Measurements from ENCODE around the gene KCNJ14. TPM values are rescaled to one million over a fixed set of nuclear protein-coding genes. Genes with fewer than 3 reads are reported as not detected.

Gene KCNJ14
- total RNA-seq, 3 donors from 2014 or later (not counting 1 experiment from before 2014, with no cell fraction given): 0.77 to 1.2 (median 0.85) TPM

DNA sequence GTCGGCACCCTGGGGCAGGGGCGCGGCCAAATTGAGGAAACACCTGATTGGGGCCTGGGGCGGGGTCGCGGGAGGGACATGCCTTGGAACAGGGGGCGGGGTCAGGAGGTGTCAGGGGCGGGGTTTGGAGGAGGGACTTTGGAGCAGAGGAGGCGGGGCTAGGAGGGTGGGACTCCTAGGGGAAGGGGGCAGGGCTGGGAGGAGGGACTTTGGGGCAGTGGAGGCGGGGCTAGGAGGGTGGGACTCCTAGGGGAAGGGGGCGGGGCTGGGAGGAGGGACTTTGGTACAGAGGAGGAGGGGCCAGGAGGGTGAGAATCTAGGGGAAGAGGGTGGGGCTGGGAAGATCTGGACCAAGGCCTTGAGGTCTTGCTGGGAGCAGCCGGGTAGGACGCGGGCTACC is 40.0 kb upstream of the KCNJ14 start:
- Mint-ChIP-seq H3K27ac (no peak overlapping the region), H3K36me3 (no peaks in the 10 kb centered on the region), H3K9me3 (no peaks in the 10 kb centered on the region), H3K4me3 (peak overlapping the region; percentile 82), H3K4me1 (peaks cover 14 to 29% of the 10 kb centered on the region in 2 donors), H3K27me3 (ENCODE audit: low read depth in 2 of 2) (peaks cover 0 to 14% of the 10 kb centered on the region in 2 donors)
- Histone ChIP-seq H3K4me3 (ENCODE audit: low read length) (peak overlapping the region; percentile 10), H3K36me3 (ENCODE audit: control insufficient read depth, insufficient read depth, low read length) (no peaks in the 10 kb centered on the region), H3K27ac (ENCODE audit: low read length) (no peak overlapping the region), H3K27me3 (ENCODE audit: control insufficient read depth, insufficient read depth, low read length) (peaks cover 13% of the 10 kb centered on the region), H3K9me3 (ENCODE audit: control insufficient read depth, insufficient read depth, low read length) (no peaks in the 10 kb centered on the region), H3K4me1 (ENCODE audit: control insufficient read depth, insufficient read depth, low read length) (peaks cover 36% of the 10 kb centered on the region)
- DNase-seq (peak; percentile 41 to 88), ATAC-seq (peak; percentile 72 to 81 (median 74))
- intact Hi-C loops (cut with micrococcal nuclease): no loop called here
- 8% methylated on average over 14 of the region's 14 CpGs for WGBS (ENCODE audit: insufficient coverage)
- TF ChIP-seq, protein P1, sequence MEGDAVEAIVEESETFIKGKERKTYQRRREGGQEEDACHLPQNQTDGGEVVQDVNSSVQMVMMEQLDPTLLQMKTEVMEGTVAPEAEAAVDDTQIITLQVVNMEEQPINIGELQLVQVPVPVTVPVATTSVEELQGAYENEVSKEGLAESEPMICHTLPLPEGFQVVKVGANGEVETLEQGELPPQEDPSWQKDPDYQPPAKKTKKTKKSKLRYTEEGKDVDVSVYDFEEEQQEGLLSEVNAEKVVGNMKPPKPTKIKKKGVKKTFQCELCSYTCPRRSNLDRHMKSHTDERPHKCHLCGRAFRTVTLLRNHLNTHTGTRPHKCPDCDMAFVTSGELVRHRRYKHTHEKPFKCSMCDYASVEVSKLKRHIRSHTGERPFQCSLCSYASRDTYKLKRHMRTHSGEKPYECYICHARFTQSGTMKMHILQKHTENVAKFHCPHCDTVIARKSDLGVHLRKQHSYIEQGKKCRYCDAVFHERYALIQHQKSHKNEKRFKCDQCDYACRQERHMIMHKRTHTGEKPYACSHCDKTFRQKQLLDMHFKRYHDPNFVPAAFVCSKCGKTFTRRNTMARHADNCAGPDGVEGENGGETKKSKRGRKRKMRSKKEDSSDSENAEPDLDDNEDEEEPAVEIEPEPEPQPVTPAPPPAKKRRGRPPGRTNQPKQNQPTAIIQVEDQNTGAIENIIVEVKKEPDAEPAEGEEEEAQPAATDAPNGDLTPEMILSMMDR (IDR thresholded peaks at IDR 0.05): no peak

DNA sequence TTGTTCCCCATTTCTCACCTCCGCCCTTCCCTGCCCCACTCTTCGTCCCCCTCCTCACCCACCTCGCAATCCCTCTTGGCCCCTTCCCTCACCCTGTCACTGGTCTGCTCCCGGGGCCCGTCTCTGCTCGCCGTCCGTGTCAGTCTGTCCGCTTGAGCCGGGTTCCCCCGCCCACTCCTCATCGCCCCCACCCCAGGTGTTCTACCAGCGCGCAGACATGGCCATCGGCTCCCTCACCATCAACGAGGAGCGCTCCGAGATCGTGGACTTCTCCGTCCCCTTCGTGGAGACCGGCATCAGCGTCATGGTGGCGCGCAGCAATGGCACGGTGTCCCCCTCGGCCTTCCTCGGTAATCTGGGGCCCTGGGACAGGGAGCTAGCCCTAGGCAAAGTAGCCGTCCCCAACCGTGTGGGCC is 39.6 kb upstream of the KCNJ14 start:
- Histone ChIP-seq H3K27me3 (ENCODE audit: control insufficient read depth, insufficient read depth, low read length) (peaks cover 13% of the 10 kb centered on the region), H3K4me1 (ENCODE audit: control insufficient read depth, insufficient read depth, low read length) (peaks cover 36% of the 10 kb centered on the region), H3K9me3 (ENCODE audit: control insufficient read depth, insufficient read depth, low read length) (no peaks in the 10 kb centered on the region), H3K27ac (ENCODE audit: low read length) (no peak overlapping the region), H3K4me3 (ENCODE audit: low read length) (no peak overlapping the region), H3K36me3 (ENCODE audit: control insufficient read depth, insufficient read depth, low read length) (no peaks in the 10 kb centered on the region)
- ATAC-seq (no peak), DNase-seq (no peak)
- 37% methylated on average over 30 of the region's 30 CpGs for WGBS (ENCODE audit: insufficient coverage)
- H3K4me3 Mint-ChIP-seq: peak overlapping the region; percentile 82
- H3K27ac Mint-ChIP-seq: no peak overlapping the region
- H3K27me3 Mint-ChIP-seq (ENCODE audit: low read depth in 2 of 2): peaks cover 0 to 11% of the 10 kb centered on the region in 2 donors
- H3K36me3 Mint-ChIP-seq: no peaks in the 10 kb centered on the region
- no peaks in the 10 kb centered on the region for H3K9me3 Mint-ChIP-seq
- intact Hi-C loops (cut with micrococcal nuclease): no loop called here
- TF ChIP-seq, protein P1 (IDR thresholded peaks at IDR 0.05): no peak
- peaks cover 14 to 29% of the 10 kb centered on the region in 2 donors for H3K4me1 Mint-ChIP-seq

DNA sequence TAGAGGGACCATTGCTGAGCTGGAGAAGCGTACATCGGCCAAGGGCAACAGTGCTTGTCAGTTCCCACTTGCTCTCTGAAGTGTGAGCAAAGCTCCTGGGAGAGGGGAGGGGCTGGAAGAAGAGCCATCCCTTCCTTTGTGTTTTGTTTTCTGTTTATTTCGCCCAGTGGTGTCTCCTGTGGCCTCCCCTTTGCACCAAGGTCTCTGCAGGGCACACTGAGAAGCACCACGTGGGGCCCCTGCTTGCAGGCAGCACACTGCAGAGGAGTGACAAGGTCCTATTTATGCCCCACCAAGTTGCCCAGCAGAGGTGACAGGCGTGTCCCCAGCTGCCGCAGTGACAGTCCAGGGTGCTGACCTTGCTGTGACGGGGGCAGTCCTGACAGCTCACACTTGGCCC is 38.0 kb upstream of the KCNJ14 start:
- H3K9me3 ChIP-seq (ENCODE audit: control insufficient read depth, insufficient read depth, low read length): no peaks in the 10 kb centered on the region
- no peaks in the 10 kb centered on the region for H3K9me3 Mint-ChIP-seq
- H3K27me3 ChIP-seq (ENCODE audit: control insufficient read depth, insufficient read depth, low read length): peaks cover 13% of the 10 kb centered on the region
- no peak overlapping the region for H3K4me3 Mint-ChIP-seq
- TF ChIP-seq, protein P1 (IDR thresholded peaks at IDR 0.05): no peak
- H3K27ac ChIP-seq (ENCODE audit: low read length): no peak overlapping the region
- H3K27ac Mint-ChIP-seq: no peak overlapping the region
- DNase-seq (no peak), ATAC-seq (no peak)
- H3K36me3 Mint-ChIP-seq: no peaks in the 10 kb centered on the region
- WGBS (ENCODE audit: insufficient coverage): 86% methylated on average over 7 of the region's 7 CpGs
- intact Hi-C loops (cut with micrococcal nuclease): no loop called here
- H3K4me3 ChIP-seq (ENCODE audit: low read length): no peak overlapping the region
- peaks cover 0 to 11% of the 10 kb centered on the region in 2 donors for H3K27me3 Mint-ChIP-seq (ENCODE audit: low read depth in 2 of 2)
- H3K4me1 ChIP-seq (ENCODE audit: control insufficient read depth, insufficient read depth, low read length): peaks cover 36% of the 10 kb centered on the region
- H3K36me3 ChIP-seq (ENCODE audit: control insufficient read depth, insufficient read depth, low read length): no peaks in the 10 kb centered on the region
- H3K4me1 Mint-ChIP-seq: peaks cover 14 to 29% of the 10 kb centered on the region in 2 donors

Measured in natural killer cell (primary cell).